NCI-H187 (cell line): ENCODE measurements around the gene LIPT1.
A peak's percentile ranks its signal among the peaks of the same experiment; 100 is the strongest.
"Not testable (repeated sequence)": the region's sequence is repeated elsewhere in the genome, so short reads cannot be mapped to it uniquely, and the experiment has no call there.

Experiments used
- DNase-seq, 2 experiments: peaks; one replicate each; lab custom pipeline; 2025; lab: John Stamatoyannopoulos, UW

Gene LIPT1

GRCh38 chr2:99154643-99155536 lies at the start of gene LIPT1, which contains the start of gene TSGA10:
TSS of gene LIPT1 (plus strand) at chr2:99154967. CDS start at chr2:99161958, 6,991 bp downstream.
TSS of gene TSGA10 (minus strand) at chr2:99154942. CDS start at chr2:99109439, 45,503 bp downstream.
- peak; percentile 54 to 78 for DNase-seq

DNA sequence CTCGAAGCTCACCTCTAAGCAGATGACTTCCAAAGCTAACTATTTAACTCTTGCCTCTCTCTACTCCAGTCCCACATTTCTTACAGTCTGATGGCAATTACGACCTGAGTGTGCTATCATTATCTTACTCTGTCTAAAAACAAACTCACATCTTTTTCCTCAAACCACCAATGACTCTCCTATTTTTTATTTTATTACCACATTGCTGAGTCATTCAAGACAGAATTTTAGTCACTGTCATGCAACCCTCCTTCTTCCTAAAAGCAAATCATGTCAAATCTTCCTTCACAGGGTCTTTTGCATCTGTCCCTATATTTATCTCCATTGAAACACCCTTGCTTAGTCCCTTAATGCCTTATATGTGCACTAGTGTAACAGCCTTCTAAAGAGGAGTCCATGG lies 47.9 kb upstream of the LIPT1 start:
- no peak for DNase-seq

DNA sequence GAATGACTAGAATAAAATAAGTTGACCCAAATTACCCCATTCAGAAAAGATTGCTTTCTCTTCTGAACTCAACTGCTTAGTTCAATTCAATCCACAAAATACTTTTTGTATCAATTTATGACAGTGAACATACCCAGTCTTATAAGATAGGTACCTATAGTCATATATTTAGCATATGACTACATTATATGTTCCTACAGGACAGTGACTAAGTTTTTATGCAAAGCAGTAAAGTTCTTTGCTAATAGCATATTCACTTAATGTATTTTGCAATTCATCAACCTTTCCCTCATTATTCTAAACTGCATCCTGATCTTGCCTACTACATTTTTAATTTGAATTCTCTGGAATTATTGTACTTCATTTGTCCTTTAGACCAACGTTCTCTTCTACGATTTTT lies 43.5 kb upstream of the LIPT1 start:
- DNase-seq, result no peak

DNA sequence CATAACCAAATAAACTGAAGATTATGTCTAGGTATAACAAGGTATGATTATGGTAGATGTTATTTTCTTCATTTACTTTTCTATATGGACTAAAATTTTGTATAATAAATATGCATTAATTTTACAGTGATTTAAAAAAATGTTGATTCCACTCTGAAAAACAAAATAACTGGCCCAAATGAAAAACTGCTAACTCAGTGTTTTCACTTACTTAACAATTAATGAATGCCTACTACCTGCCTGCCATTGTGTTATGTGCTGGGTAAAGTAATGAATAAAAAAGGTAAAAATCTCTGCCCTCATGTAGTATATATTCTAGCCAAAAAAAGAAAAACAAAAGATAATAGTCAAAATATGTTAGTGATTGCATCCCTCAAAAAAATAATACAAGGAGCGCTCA lies 42.8 kb upstream of the LIPT1 start:
- no peak for DNase-seq

GRCh38 chr2:99112617-99113016 lies 42.1 kb upstream of the LIPT1 start:
- DNase-seq, result no peak

DNA sequence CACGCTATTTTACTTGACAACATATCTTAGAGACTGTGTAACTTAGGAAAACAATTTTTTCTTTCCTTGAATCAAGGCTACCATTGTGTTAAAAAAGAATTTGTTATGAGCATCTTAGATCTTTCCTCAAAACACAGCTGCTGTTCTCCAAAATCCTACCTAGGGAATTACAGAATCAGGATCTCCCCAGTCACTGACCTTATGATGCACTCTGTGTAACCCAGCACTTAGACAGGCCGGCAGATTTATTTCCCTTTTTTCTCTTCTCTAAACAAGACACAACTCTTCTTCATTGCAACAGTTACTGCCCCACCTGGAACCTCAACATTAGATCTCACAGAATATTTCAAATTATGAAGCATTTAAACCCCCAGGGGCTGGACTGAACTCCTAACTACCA lies 26.8 kb upstream of the LIPT1 start:
- no peak for DNase-seq

- DNase-seq, result not testable (repeated sequence)
These were observed 19.7 kb upstream of the LIPT1 start for GRCh38 chr2:99135044-99135556.

- no peak for DNase-seq
These were observed 15.8 kb upstream of the LIPT1 start for GRCh38 chr2:99139003-99139402.

GRCh38 chr2:99140056-99140859 lies 14.5 kb upstream of the LIPT1 start:
- DNase-seq, result no peak

DNA sequence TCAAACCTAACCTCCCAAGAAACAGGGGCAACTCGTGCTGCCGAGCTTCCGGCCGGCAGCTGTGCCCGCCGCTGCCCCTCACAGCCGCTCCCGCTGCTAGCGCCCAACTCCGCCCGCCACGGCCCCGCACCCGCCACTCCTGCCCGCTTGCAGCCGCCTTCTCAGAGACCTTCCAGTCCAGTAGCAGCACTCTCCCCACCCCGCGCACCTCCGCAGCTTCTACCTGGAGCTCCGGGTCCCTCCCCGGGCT lies 14.0 kb upstream of the LIPT1 start:
- no peak for DNase-seq

DNA sequence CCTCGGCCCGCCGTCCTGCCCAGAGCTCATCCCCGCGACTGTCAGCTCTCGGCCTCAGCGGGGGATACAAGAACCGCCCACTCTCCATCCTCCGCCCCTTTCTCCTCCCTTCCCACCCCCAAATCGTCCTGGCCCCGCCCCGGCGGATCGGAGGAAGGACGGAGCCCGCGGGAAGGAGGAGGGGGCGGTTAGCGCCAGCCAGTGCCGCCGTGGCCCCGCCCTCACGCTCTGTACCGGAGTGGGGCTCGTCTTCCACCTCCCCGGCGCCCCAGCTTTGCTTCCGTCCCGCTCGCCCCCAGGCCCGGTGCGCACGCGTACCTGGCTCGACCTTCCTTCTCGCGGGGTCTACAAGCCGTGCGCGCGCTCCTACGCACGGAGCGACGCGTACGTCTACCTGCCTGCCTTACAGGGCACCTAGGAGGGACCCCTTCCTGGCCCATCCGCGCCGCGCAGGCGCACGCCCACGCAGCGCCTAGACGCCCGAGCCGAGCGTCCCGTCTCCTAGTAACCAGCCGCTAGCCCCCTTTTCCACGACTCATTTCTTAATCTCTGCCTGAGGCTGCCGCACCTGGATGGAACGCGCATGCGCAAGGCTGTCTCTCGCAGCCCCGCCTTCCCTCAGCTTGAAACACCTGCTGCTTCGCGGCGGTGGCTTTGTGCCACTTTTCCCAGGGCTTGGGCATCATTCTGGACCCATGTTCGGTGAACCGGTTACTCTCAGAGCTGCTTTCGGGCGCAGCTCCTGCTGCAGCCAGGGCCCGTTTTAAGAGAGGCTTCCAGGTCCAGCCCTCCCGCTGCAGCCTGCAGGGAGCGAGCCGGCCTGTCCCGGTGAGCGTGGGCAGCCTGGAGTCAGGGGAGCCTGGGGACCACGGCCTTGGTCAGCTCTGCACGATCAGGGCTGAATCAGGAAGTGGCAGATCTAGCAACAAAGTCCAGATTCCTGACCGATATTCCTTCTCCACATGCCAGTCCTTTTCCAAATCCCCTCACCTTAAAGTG lies 13.4 kb upstream of the LIPT1 start, which contains the start of gene C2orf15:
Gene C2orf15 (plus strand): TSS at position 598 of the 999 bp plus-strand sequence. CDS start 8,852 bp downstream, outside the sequence.
- DNase-seq, result peak; percentile 98

DNA sequence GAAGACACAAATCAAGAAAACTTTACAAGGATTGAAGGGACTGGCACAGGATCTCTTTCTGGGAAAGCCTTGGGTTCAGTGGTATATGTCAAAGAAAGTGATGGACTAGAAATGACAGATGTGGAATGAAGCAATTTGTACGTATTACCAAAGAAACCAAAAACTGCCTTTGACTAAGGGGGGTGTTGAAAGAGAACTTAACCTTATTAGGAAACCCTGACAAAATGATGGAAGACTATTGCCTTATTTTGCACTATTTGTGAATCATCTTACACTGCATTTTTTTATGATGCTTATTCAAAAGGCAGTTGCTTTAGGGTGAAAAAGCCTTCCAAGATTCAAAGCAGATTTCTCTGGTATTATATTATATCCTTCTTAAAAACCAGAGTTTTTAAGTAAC lies 4.1 kb upstream of the LIPT1 start:
- no peak for DNase-seq

GRCh38 chr2:99152199-99152895 lies 2.4 kb upstream of the LIPT1 start:
- DNase-seq, result no peak

DNA sequence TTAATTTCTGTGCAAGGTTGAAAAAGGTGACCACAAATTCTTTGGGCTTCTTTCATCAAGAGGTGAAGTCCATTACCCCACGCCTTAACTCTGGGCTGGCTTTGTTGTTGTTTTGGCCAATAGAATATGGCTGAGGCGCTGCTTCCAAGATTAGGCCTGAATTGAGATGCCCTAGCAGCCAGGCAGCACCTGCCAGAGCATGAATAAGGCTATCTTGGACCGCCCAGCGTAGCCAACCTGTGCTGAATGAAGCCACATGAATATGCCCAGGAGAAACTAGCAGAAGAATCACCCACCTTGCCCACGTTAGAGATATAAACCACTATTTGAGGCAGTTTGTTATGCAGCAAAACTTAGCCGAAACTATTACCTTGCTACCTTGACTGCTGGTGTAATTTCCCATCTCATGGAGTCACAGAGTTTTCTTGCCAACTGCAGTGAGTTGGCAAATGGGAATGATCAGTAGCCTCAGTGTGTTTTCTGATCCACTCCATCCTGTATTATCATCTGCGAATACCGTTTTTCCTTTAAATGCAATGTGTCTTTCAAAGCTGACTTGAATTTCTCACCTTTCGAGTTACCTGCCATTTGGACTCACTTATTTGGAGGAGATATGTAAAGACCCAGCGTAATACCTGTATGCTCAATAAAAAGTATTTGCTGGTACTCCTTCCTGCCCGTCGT lies 704 bp upstream of the LIPT1 start:
- peak in 1 of 2 experiments; percentile 4 for DNase-seq

- no peak for DNase-seq
These were observed 2.1 kb downstream of the LIPT1 start for GRCh38 chr2:99156891-99157290.

DNA sequence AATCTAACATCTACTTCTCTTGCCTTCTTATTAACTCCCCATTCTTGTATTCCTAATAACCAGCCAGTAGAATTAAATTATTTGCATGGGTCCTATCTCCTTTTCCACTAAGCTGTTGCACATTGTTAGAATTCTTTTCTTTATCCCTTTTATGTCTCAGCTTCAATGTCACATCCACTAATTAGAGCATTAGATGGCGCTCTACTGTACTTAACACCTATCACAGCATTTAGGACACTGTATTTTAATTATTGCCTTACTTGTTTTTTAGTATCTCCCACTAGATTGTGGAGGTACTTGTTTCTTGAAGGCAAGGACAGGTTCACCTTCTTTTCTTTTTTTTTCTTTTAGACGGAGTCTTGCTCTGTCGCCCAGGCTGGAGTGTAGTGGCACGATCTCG lies 3.8 kb downstream of the LIPT1 start:
- no peak for DNase-seq

GRCh38 chr2:99159594-99159993 lies 4.8 kb downstream of the LIPT1 start:
- no peak for DNase-seq

DNA sequence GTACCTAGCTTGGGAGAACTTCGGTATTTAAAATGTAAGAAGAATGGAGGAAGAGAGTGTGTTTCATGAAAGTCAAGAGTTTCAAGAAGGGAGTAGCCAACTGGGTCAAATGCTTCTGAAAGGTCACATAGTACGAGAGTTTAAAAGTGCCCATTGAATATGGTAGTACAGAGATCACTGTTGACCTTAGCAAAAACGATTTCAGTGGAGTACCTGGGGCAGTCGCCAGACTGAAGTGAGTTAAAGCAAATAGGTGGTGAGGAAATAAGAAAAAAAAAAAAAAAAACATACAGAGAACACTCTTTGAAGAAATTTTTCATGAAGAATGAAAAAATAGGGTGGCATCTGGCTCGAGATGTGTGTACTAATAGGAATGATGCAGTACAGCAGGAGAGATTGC lies 11.5 kb downstream of the LIPT1 start:
- no peak for DNase-seq

GRCh38 chr2:99169534-99169933 lies 14.8 kb downstream of the LIPT1 start:
- no peak for DNase-seq

DNA sequence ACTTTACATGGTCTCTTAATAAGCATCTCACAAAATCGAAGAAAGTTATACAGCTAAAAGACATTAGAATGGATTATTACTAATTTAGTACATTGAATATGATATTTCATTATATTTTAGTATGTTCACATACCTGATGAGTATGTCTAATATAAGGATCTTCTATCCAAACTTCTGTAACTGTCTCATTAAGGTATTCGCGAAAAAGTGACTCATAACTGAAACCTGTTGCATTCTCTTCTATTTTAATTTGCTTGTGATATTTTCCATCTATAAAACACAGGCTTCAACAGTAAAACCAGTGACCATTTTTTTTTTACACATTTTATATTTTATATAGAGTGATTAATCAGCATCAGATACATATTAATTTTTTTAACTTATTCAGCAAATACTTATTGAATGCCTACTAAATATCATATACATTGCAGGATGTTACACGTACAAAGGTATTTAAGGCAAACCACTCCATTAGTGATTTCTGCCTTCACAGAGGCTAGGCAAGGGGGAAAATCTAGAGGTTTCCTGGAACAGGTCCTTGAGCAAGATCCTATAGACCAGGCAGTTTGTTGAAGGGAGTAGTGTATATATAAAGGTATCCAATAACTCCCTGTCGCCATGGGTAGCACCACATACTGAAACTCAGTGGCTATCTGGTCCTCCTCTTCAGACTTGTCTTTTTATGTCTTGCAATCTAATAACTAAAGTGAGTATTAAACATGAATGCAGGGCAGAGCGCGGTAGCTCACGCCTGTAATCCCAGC lies 16.8 kb downstream of the LIPT1 start:
- DNase-seq, result no peak
